Measurements from ENCODE around the gene HDAC3.

HDAC3 gene

GRCh38 chr5:141590127-141590526 lies 46.5 kb downstream of the HDAC3 start:
- no peak overlapping the region for H3K4me3 ChIP-seq (ENCODE audit: low read length, poor library complexity, severe bottlenecking)
- H3K27me3 ChIP-seq (ENCODE audit: insufficient read depth, low read length, poor library complexity, severe bottlenecking): no peaks in the 10 kb centered on the region
- H3K36me3 ChIP-seq (ENCODE audit: insufficient read depth, low read length): peaks cover 79% of the 10 kb centered on the region
- no peak overlapping the region for H3K9ac ChIP-seq (ENCODE audit: low read depth, low read length, poor library complexity, severe bottlenecking)
- H3K9me2 ChIP-seq (replicated peaks; ENCODE audit: low read depth, low read length): no peaks in the 10 kb centered on the region
- H3K4me2 ChIP-seq (ENCODE audit: low read depth, low read length, poor library complexity, severe bottlenecking): no peak overlapping the region
- TF ChIP-seq CTCF (conservative IDR thresholded peaks at IDR 0.05; ENCODE audit: low read length): no peak
- TF ChIP-seq EZH2phosphoT487 (IDR thresholded peaks at IDR 0.05; ENCODE audit: borderline replicate concordance): no peak
- H3K4me1 ChIP-seq (ENCODE audit: insufficient read depth, low read length, poor library complexity, severe bottlenecking): peaks cover 11% of the 10 kb centered on the region
- H3K79me2 ChIP-seq (ENCODE audit: insufficient read depth, low read length): peaks cover 87% of the 10 kb centered on the region
- no peaks in the 10 kb centered on the region for H3F3A ChIP-seq (ENCODE audit: low read depth)
- peaks cover 68% of the 10 kb centered on the region for H4K20me1 ChIP-seq (ENCODE audit: insufficient read depth, low read length, poor library complexity, severe bottlenecking)
- H3K9me3 ChIP-seq (ENCODE audit: insufficient read depth, low read depth, low read length): no peaks in the 10 kb centered on the region
- no peak overlapping the region for H2AFZ ChIP-seq (ENCODE audit: low read length)

GRCh38 chr5:141586246-141586645 lies 50.4 kb downstream of the HDAC3 start:
- H3K9ac ChIP-seq (ENCODE audit: low read depth, low read length, poor library complexity, severe bottlenecking): no peak overlapping the region
- TF ChIP-seq CTCF (conservative IDR thresholded peaks at IDR 0.05; ENCODE audit: low read length) (no peak), EZH2phosphoT487 (IDR thresholded peaks at IDR 0.05; ENCODE audit: borderline replicate concordance) (no peak)
- H3K9me3 ChIP-seq (ENCODE audit: insufficient read depth, low read depth, low read length): no peaks in the 10 kb centered on the region
- no peaks in the 10 kb centered on the region for H3K9me2 ChIP-seq (replicated peaks; ENCODE audit: low read depth, low read length)
- no peaks in the 10 kb centered on the region for H3F3A ChIP-seq (ENCODE audit: low read depth)
- peaks cover 39% of the 10 kb centered on the region for H4K20me1 ChIP-seq (ENCODE audit: insufficient read depth, low read length, poor library complexity, severe bottlenecking)
- no peak overlapping the region for H2AFZ ChIP-seq (ENCODE audit: low read length)
- no peaks in the 10 kb centered on the region for H3K27me3 ChIP-seq (ENCODE audit: insufficient read depth, low read length, poor library complexity, severe bottlenecking)
- H3K36me3 ChIP-seq (ENCODE audit: insufficient read depth, low read length): peaks cover 93% of the 10 kb centered on the region
- H3K79me2 ChIP-seq (ENCODE audit: insufficient read depth, low read length): peaks cover 50% of the 10 kb centered on the region
- H3K4me1 ChIP-seq (ENCODE audit: insufficient read depth, low read length, poor library complexity, severe bottlenecking): no peaks in the 10 kb centered on the region
- H3K4me2 ChIP-seq (ENCODE audit: low read depth, low read length, poor library complexity, severe bottlenecking): no peak overlapping the region
- no peak overlapping the region for H3K4me3 ChIP-seq (ENCODE audit: low read length, poor library complexity, severe bottlenecking)

- Histone ChIP-seq H3K9ac (ENCODE audit: low read depth, low read length, poor library complexity, severe bottlenecking) (no peak overlapping the region), H3K79me2 (ENCODE audit: insufficient read depth, low read length) (peaks cover 44% of the 10 kb centered on the region), H3K9me2 (replicated peaks; ENCODE audit: low read depth, low read length) (no peaks in the 10 kb centered on the region), H3K4me3 (ENCODE audit: low read length, poor library complexity, severe bottlenecking) (no peak overlapping the region), H3K4me1 (ENCODE audit: insufficient read depth, low read length, poor library complexity, severe bottlenecking) (no peaks in the 10 kb centered on the region), H3K4me2 (ENCODE audit: low read depth, low read length, poor library complexity, severe bottlenecking) (no peak overlapping the region), H4K20me1 (ENCODE audit: insufficient read depth, low read length, poor library complexity, severe bottlenecking) (peaks cover 32% of the 10 kb centered on the region), H3K36me3 (ENCODE audit: insufficient read depth, low read length) (peaks cover 94% of the 10 kb centered on the region), H3K27me3 (ENCODE audit: insufficient read depth, low read length, poor library complexity, severe bottlenecking) (no peaks in the 10 kb centered on the region), H3K9me3 (ENCODE audit: insufficient read depth, low read depth, low read length) (no peaks in the 10 kb centered on the region), H3F3A (ENCODE audit: low read depth) (no peaks in the 10 kb centered on the region), H2AFZ (ENCODE audit: low read length) (no peak overlapping the region)
- TF ChIP-seq EZH2phosphoT487 (IDR thresholded peaks at IDR 0.05; ENCODE audit: borderline replicate concordance): no peak
- no peak for TF ChIP-seq CTCF (conservative IDR thresholded peaks at IDR 0.05; ENCODE audit: low read length)
These were observed 51.1 kb downstream of the HDAC3 start for GRCh38 chr5:141585594-141585993.

Data from Loucy (cell line).